ENCODE results near the gene MAPK7. TPM values are rescaled to one million over a fixed set of nuclear protein-coding genes. Genes with fewer than 3 reads are reported as not detected.

Gene MAPK7
- polyA plus RNA-seq, 2 of the 4 experiments (the other 2 are of a cell fraction): 7.2 to 25.8 TPM

GRCh38 chr17:19366637-19366972 lies 11.7 kb upstream of the MAPK7 start:
- no peak overlapping the region for H3K4me3 ChIP-seq
- ATAC-seq (no peak), DNase-seq (ENCODE audit: low read depth in 1 of 2, low spot score in 1 of 2) (no peak), FAIRE-seq (no peak)
- 79% methylated on average over 5 of the region's 5 CpGs for WGBS (ENCODE audit: missing lambda C conversion rate)
- CTCF ChIA-PET: interaction anchor here (0.8 to 14.6 kb wide), 8 partner anchors 10 to 398 kb away, joined by 3 to 362 read pairs (median 6); partner anchors contain the start of gene MAPK7
- peaks cover 23% of the 10 kb centered on the region for H3K4me1 ChIP-seq
- TF ChIP-seq JUNB (IDR thresholded peaks at IDR 0.05) (no peak), RCOR1 (IDR thresholded peaks at IDR 0.05; ENCODE audit: low read depth, low read length) (no peak), MAZ (IDR thresholded peaks at IDR 0.05; ENCODE audit: borderline replicate concordance, low read depth, low read length) (no peak), CBX8 (IDR thresholded peaks at IDR 0.05) (no peak), ZC3H11A (IDR thresholded peaks at IDR 0.05) (no peak), HEYL (CRISPR knock-in tag; IDR thresholded peaks at IDR 0.05) (no peak), POLR2AphosphoS2 (conservative IDR thresholded peaks at IDR 0.05; ENCODE audit: low read length) (no peak)
- POLR2A ChIA-PET: interaction anchor here (0.8 kb wide), 1 partner anchor 12 kb away, joined by 4 read pairs; the partner anchor contains the start of gene MAPK7
- no peaks in the 10 kb centered on the region for H3K9me3 ChIP-seq
- H3K4me2 ChIP-seq: no peak overlapping the region
- no peak overlapping the region for H3K27ac ChIP-seq

GRCh38 chr17:19368229-19368628 lies 10.1 kb upstream of the MAPK7 start:
- no peak for FAIRE-seq

GRCh38 chr17:19369107-19369778 lies 9.1 kb upstream of the MAPK7 start:
- H3K4me1 ChIP-seq: peaks cover 14% of the 10 kb centered on the region
- peak overlapping the region in 1 of 2 experiments; percentile 16; a peak in 1 of 6 replicates for H3K27ac ChIP-seq
- H3K4me2 ChIP-seq: peak overlapping the region; percentile 4; the same call in 2 of the 3 replicates
- WGBS (ENCODE audit: missing lambda C conversion rate): 83% methylated on average over 16 of the region's 16 CpGs
- ATAC-seq: no peak
- ChIA-PET POLR2A (interaction anchor here (1.9 kb wide), 1 partner anchor 9 kb away, joined by 9 read pairs; the partner anchor contains the start of gene MAPK7), CTCF (interaction anchor here (1.0 to 3.8 kb wide), 7 partner anchors 9 to 397 kb away, joined by 3 to 34 read pairs (median 4); partner anchors contain the start of genes MAPK7 and MFAP4)
- no peak overlapping the region for H3K4me3 ChIP-seq
- H3K9me3 ChIP-seq: no peaks in the 10 kb centered on the region
- no peak for FAIRE-seq
- no peak for DNase-seq (ENCODE audit: low read depth in 1 of 2, low spot score in 1 of 2)
- TF ChIP-seq HMGXB4 (CRISPR knock-in tag; IDR thresholded peaks at IDR 0.05; ENCODE audit: borderline replicate concordance) (no peak), CBX8 (IDR thresholded peaks at IDR 0.05) (no peak), EHF (CRISPR knock-in tag; IDR thresholded peaks at IDR 0.05) (no peak), JUNB (IDR thresholded peaks at IDR 0.05) (no peak), RFX5 (IDR thresholded peaks at IDR 0.05) (no peak), REST (IDR thresholded peaks at IDR 0.05) (no peak), ZFP36 (IDR thresholded peaks at IDR 0.05; ENCODE audit: borderline replicate concordance, partially characterized antibody) (no peak), CTCF (IDR thresholded peaks at IDR 0.05) (no peak), GATA3 (IDR thresholded peaks at IDR 0.05; ENCODE audit: borderline replicate concordance) (no peak)

More at GRCh38 chr17:19368229-19368628, 10.1 kb upstream of the MAPK7 start:
- WGBS (ENCODE audit: missing lambda C conversion rate): 75% methylated on average over 4 of the region's 4 CpGs
- Histone ChIP-seq H3K27ac (peak overlapping the region in 1 of 2 experiments; percentile 8; a peak in 1 of 6 replicates), H3K4me2 (peak overlapping the region; percentile 4; the same call in 1 of the 3 replicates), H3K9me3 (no peaks in the 10 kb centered on the region), H3K4me3 (no peak overlapping the region), H3K4me1 (peaks cover 18% of the 10 kb centered on the region)
- TF ChIP-seq NR3C1 (IDR thresholded peaks at IDR 0.05) (no peak), BCL3 (IDR thresholded peaks at IDR 0.05) (no peak), CEBPB (IDR thresholded peaks at IDR 0.05) (no peak), NPAS2 (CRISPR knock-in tag; IDR thresholded peaks at IDR 0.05; ENCODE audit: borderline replicate concordance) (no peak), EHMT2 (IDR thresholded peaks at IDR 0.05; ENCODE audit: low read depth) (no peak), HES2 (IDR thresholded peaks at IDR 0.05) (no peak), HOXB5 (CRISPR knock-in tag; IDR thresholded peaks at IDR 0.05) (no peak), HDAC2 (IDR thresholded peaks at IDR 0.05) (no peak), ATOH8 (CRISPR knock-in tag; IDR thresholded peaks at IDR 0.05; ENCODE audit: low read depth) (no peak)
- ChIA-PET POLR2A (interaction anchor here (0.7 to 1.9 kb wide), 2 partner anchors 9 to 10 kb away, joined by 4 to 9 read pairs; partner anchors contain the start of gene MAPK7), CTCF (interaction anchor here (0.9 to 3.8 kb wide), 3 partner anchors 9 to 79 kb away, joined by 4 to 34 read pairs (median 14); partner anchors contain the start of gene MAPK7)
- DNase-seq (ENCODE audit: low read depth in 1 of 2, low spot score in 1 of 2) (no peak), ATAC-seq (no peak)
